CD4-positive, alpha-beta T cell treated with Interleukin-6 for 4 hours (primary cell): ENCODE results near the gene MACROD2.

Experiments
- DNase-seq: peaks from one replicate; pipeline ENCODE4 v3.0.0-alpha.2; 2020; ENCODE audit warnings: mixed read lengths

The MACROD2 gene

DNA sequence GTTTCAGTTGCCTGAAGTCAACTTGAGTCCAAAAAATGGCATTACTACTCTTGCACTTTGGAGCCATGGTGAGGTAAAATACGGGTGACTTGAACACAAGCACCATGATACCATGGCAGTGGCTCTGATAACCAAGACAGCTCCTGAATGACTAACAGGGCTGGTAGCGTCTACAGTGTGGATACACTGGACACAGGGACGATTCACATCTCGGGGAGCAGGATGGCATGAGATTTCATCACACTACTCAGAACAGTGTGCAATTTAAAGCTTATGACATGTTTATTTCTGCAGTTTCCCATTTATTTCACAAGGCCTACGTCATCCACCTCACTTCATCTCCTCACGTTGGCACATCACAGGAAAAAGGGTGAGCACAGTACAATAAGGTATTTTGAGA is 1627.1 kb downstream of the MACROD2 start:
- no peak for DNase-seq

DNA sequence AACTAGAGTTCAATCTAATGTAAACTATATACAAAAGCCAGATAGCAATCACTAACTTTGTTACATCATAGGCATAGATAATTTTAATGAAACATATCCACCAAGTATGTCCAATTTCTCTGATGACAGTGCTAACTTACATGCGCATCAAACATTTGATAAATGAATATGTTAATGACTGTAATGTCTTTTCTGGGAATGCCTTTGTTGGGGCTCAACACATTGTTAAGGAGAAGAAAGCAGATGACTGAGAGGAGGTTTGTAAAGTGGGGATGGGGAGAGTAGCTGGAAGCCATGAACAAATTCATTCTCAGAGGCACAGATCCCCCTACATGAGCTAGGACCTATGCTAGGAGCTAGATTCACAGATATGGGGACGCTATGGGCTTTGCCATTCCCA is 1627.9 kb downstream of the MACROD2 start:
- no peak for DNase-seq

DNA sequence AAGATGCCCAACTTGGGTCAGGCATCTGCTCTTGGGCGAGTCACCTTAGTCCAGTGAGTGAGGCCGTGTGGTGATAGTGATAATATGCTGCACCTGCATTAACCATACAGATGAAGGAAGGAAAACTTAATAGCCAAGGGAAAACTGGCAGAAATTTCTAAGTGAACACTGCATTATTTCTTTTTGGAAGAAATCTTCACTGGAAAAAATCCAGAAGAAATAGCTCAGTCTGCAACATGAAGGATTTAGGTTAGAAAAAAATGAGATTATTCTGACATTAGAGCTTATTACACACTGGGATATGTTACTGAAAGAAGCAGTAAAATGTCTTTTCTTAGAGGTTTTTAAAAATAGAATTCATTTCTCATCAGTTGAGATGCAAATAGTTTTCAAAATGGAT is 1630.7 kb downstream of the MACROD2 start:
- no peak for DNase-seq

DNA sequence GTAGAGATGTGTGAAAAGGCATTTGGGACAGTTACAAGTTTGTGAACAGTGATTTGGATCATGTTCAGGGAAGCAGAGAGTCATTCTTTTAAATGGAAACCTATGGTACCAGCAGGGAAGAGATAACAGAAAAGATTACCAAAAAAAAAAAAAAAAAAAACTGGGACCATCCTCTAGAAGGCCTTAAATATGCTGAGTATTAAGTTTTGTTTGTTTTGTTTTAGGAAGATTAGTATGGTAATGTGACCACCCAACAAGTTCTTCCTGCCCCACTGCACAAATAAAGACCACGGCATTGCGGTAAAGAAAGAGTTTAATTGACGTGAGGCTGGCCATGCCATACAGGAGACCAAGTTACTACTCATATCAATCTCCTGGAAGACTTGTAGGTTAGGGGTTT is 1631.8 kb downstream of the MACROD2 start:
- no peak for DNase-seq

DNA sequence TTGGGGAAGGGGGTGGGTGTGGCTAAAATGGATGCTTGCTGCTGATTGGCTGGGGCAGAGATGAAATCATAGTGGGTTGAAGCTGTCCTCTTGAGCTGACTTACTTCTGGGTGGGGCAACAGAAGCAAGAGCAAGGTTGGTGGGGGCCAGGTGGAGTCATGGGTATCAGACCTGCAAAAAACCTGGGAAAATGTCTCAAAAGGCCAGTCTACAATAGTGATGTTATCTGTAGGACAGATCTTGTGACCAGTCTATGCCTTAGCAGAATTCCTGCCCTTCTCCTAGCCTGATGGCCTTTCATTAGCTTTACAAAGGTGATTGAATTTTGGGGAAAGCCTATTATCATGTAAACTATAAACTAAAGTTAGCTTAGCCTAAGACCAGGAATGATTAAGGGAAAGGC is 1632.2 kb downstream of the MACROD2 start:
- no peak for DNase-seq

DNA sequence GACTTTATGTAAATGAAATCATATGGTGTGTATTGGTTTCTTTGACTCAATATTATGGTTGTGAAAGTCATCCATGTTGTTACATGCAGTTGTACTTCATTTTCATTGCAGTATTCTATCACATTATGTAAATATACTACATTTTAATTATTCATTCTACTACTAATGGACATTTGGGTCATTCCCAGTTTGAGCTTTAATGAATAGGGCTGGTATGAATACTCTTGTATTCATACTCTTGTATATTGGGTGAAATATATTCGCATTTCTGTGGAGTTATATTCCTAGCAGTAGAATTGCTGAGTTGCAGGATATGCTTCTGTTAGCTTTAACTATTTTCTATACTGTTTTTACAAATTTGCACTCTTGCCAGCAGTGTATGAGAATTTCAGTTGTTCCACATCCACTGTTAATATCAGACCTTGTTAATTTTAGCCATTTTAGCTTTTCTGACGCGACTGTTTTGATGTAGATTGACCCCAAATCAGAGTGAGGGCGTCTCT is 1633.6 kb downstream of the MACROD2 start:
- DNase-seq, result no peak

DNA sequence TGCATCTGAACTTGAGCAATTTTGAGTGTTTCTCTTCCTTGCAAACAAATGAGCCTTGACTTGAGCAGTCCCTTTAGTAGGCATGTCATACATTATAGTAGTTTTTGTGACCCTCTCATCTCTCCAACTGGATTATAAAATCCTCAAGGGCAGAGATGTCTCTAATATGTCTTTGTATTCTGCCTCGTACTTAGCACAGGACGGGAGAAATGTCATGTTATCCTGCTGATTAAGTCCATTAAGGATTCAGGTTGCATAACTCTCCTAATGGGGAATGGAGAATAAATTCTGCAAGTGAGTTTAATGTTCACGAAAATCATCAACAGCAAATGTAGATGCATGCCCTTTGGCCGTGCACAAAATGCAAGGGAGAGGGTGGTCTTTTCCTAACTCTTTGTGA is 1635.0 kb downstream of the MACROD2 start:
- no peak for DNase-seq

DNA sequence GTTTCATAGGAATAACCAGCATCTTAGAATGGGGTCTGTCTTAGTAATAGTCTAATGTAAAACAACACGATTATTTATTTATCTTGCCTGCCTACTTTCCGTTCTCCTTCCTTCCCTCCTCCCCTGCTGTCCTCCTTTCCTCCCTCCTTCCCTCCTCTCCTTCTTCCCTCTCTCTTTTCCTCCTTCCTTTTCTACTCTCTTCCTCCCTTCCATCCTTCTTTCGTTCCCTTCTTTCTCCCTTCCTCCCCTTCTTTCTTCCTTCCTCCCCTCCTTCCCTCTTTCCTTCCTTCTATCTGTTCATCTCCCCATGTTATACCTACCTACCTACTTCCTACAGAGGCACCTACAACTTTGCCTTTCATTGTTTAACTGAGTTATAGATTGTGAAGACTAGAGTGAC is 1637.4 kb downstream of the MACROD2 start:
- DNase-seq, result no peak

DNA sequence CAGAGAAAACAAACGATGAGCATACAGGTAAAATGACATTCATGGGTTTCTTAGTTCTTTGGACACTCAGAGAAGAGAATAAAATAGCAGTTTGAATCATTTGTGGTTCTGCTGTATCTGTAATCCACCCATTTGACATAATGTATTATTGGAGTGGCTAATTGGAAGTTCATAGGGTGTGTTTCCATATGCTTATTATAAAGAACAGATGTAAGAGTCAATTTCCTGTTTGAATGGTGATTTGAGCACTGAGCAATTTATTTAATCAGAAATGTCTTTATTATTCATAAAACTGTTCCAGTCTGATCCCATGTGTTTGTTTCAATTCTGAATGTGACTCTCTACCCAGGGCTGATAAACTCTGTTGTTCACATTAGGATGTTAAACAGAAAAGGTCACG is 1638.8 kb downstream of the MACROD2 start:
- no peak for DNase-seq

DNA sequence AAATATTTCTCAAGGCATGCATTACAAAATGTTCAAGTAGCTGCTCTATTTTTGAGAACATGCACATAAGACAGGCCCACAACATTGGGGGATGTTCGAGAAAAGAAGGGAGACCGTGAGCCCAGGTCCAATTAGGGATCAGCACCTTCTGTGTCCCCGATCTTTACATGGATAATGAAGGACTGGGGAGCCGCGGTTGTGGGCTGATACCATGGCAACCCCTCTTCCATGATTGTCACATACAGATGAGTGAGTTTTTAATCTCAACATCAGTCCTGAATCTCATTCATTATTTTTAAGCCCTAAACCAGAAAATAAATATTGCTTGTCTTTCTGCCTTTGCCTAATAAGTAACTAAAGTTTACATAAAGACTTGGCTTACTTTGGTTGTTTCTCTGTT is 1642.2 kb downstream of the MACROD2 start:
- no peak for DNase-seq

DNA sequence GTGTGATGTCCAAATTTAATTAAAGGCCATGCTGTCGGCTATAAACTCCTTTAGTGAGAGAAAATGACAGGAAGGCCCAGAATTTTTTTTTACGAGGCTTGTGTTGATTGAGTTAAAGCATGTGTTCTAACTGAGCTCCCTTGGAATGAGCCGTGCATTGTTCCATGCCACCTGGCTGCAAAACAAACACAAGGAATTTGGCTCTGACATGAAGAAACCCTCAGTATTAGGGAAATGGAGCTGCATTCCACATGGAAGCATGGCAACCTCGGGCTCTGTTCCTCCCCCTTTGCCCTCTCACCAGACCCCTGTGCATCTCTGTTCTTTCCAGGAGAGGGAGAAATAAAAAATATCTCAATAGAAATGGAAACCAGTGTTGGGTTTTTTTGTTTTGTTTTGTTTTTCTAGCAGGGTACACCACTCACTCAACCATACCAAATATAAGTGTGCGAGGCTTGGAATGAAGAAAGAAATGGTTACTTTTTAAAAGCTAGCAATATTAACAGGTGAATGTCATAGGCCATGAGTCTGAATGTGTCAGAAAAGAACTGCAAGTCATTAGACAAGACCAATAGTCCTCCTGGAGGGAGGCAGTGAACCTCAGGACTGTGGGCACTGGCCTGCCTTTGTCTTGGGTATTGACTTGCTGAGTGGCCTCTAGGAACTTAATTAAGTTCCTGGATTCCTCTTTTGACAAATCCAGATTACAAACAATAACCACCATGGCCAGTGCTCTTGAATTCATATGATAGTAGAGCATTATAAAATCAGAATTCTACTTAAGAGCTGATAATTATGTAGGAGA is 1642.8 kb downstream of the MACROD2 start:
- DNase-seq, result no peak

DNA sequence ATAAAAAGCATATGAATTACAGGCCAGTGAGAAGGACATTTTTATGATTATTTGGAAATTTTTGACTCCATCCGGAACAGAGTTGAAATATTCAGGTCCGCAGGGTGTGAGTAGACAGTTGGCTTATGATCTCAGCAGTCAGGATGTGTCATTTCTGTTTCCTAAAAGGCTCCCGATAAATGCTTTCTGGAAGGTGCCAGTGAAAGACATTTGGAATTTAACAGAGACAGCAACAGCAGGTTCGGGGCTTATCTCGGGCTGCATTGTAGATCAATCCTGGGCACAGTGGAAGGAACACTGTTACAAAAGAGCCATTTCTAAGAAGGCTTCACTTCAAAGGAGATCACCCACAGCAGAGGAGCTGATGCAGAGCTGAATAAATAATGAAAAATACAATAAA is 1643.5 kb downstream of the MACROD2 start:
- DNase-seq, result no peak

DNA sequence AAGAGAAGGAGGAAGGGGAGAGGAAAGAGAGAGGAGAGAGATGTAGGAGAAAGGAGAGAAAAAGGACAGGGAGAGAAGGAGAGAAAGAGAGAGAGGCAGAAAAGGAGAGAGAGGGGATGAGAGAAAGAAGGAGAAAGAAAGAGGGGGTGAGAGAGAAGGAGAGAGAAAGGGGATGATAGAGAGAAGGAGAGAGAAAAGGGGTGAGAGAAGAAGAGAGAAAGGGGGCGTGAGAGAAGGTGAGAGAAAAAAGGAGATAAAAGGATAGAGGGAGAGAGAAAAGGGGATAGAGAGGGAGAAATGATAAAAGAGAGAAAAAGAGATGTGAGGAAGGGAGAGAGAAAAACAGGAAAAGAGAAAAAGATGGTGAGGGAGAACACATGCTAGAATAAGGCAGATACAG is 1644.5 kb downstream of the MACROD2 start:
- DNase-seq, result no peak

DNA sequence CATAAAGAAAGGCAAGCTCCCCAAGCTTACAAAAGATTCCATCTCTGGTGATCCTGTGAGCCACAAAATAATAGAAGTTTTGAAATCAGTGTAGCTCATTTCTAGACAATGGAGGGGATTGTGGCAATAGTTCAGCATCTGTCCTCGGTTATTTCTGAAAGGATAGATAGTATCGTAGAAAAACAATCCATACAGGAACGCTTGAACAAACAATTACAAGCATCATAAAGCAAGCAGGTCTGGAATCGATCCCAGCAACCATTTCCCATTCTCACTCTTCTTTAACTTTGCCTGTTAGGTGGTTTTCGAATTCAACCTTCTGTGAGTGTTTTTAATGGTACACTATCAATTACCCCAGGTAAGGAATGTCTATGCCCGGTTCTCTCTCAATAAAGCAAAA is 1646.8 kb downstream of the MACROD2 start:
- DNase-seq, result no peak

DNA sequence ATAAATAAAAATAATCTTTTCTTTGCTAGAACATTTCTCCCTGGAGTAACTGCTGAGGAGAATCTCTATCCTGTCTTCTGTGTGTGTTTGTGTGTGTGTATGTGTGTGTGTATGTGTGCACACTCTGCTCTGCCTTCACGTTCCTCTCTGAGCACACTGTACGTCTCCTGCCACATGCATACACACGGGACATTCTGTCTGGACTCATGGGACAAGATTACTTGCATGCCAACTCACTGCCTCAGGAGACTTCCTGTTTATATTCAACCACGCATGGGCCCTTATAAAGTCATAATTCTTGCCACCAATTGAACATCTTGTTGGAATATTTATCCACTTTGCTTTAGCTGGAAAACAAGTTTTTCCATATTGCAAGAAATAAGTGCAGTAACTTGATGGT is 1647.4 kb downstream of the MACROD2 start:
- DNase-seq, result no peak

DNA sequence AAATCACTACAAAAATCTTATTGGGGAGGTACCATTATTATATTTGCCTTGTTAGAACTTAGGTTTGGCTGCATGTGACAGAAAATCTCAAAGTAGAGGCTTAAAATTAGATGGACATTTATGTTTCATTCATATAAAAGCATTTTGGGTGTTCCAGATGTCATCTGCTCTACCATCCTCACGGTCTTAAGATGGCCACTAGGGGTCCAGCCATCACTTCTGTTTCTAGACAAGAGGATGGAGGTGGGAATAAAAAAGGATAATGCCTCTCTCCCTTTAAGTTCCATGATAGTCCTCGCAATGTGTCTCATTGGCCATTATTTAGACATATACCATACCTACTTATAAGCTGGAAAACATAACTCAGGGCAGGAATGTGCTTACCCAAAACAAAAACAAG is 1648.4 kb downstream of the MACROD2 start:
- DNase-seq, result no peak

DNA sequence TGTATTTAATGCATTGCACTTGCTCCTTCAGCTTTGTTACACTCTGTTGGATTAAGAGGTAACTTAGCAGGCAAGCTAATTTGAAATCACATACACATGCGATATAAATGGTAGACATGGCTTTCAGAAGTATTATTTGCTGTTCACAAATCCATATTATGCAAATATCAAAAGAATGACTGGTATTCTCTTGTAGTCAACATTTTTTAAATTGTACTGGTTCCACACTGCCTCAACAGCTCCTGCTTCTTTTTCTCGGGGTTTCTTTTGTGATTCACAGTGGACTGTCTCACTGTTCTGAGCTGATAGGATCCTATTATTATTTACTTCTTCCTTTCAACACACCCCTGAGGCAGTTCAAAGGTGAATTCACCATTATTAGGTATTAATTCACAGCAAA is 1650.5 kb downstream of the MACROD2 start:
- DNase-seq, result no peak

DNA sequence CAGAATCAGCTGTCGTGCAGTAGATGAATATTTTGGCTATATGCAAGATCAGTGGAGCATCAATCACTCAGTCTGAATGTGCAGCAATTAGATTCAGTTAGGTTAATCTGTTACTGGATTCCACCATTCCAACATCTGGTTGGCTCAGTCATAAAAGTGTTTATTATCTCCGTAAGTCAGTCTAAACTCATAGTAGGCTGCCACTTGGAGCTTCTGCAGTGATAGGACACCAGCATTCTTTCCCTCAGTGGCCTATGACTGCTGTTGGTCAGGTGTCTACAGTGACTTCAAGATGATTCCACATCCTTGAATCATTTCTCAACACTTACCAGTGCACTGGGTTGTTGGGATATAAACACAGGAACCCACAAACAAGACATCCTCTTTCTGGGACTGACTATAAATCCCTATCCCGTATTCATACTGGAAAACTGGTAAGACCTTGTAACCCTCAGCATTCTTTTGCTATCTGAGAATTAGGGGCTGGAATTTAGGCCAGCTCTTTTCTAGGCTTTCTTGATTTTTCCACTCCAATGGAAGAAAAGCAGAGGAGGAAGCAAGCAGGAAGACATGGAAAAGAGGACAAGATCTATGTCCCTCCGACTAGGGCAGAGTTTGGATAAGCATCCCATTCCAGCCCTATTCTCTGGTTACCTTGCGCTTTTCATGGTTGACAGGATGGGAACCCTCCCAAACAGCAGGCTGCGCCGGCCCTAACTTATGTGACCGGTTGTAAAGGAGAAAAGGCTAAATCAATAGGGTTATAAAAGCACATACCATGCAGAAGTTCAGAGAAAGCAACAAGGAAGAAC is 1658.3 kb downstream of the MACROD2 start:
- no peak for DNase-seq

DNA sequence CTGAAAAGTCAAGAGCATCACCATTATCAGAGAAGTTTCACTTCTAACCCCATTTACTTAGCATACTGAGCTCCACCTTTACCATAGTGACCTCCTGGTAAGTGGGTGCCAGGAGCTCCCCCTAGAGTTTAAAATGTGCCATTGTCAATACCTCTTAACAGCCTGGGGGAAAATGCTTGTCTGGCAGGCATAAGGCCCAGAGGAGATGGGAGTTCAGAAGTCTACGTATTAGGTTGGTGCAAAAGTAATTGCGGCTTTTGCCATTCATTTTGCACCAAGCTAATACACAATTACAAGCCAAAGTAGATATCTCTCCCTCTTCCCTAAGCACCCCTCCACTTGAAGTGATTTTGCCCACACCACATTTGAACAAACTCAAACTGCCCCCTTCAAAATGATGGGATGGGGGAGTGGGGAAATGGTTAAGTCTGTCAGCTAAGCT is 1658.9 kb downstream of the MACROD2 start:
- DNase-seq, result no peak

DNA sequence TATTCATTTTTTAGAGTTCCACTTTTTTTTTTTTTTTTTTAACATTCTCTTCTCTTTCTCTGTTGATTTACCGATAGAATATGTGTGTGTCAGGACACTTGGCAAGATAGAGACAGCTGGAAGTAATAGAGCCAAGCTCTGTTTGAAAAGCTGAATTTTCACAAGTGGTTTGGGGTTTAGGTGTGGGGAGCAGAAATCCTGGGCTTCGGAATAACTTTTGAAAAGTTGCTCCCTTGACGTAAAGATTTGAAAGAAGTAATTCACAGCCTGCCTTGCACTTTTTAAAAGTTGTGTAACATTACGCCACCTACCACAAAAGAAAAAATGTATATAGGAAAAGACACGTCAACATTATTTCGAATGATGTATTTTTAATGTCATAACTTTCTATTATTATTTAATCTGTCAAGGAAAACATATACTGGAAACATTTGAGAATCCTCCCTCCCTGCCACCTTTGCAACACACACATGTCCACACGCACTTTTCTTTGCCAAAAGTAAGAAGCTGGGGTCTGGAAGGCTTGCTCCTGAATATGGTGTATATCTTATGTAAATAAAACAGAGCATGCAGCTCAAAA is 1660.1 kb downstream of the MACROD2 start:
- DNase-seq, result no peak

DNA sequence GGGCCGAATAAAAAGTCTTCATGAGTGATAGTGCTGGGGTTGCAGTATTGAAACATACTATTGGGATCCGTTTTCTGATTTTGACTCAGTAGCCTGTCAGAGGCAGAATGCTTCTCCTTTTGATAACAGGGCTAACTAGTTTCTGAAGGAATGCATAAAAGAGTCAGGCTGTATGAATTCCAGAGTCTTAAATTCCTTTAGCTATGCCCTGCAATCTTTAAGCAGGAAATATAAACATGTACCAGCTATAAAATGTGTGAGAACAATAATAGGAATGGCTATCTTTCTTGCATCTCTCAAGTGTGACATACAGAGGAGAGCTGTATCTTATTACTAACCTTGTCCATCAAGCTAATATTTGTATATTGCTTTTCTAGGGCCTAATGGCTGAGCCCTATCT is 1660.8 kb downstream of the MACROD2 start:
- no peak for DNase-seq

DNA sequence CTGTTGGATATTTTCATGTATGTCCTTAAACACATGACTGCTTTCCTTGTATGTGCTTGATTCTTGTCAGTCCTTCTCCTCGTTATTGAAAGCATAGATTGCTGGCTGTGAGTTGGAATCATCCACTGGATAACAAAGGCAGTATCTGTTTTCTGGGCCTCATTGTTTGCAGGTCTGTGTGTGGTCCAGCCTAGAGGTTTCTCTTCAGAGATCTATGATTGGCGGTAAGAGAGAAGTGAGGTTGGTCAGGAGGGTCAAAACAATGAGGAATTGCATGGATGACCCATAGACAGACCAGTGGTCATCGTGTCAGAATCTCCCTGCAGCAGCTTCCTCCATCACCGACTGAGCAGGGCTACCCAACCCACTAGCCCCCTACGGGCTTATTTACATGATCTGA is 1663.0 kb downstream of the MACROD2 start:
- DNase-seq, result no peak

DNA sequence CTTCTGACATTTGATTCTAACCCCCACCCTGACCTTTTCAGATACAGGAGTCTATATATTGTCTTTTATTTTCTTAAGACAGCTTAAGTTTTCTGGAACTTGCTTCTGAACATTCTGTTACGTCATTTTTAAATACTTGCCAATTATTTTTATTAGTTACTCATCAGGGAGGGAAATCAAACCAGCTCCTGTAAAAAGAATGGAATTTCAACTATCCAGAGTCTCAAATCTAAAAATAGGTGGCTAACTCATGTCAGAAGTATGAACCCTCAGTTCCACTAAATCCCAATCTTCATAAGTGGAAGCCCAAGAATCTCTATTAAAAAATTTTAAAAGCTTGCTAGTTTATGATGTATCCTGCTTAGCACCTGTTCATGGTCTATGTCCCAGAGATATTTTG is 1677.9 kb downstream of the MACROD2 start:
- no peak for DNase-seq
